GM19035 (cell line): ENCODE data around the gene AP1AR.
"Not testable (repeated sequence)": the region's sequence is repeated elsewhere in the genome, so short reads cannot be mapped to it uniquely, and the experiment has no call there.

ENCODE experiments used
- ATAC-seq: cut with Tn5 transposase; IDR thresholded peaks from one replicate; pipeline ENCODE4 v1.9.1; 2021; ENCODE audit not compliant: unreplicated experiment

AP1AR gene

GRCh38 chr4:112231779-112232713 is at the start of gene AP1AR:
Gene AP1AR, plus strand, starts transcription at chr4:112231787. Its CDS starts 305 bp downstream, at chr4:112232092.
- ATAC-seq = peak; percentile 69

GRCh38 chr4:112182604-112183003 is 49.0 kb upstream of the AP1AR start:
- no peak for ATAC-seq

- ATAC-seq = no peak
These were observed 48.3 kb upstream of the AP1AR start for GRCh38 chr4:112183252-112183651.

- ATAC-seq = no peak
These were observed 47.1 kb upstream of the AP1AR start for GRCh38 chr4:112184438-112184837.

- ATAC-seq = peak; percentile 42
These were observed 46.3 kb upstream of the AP1AR start for GRCh38 chr4:112185334-112185733.

GRCh38 chr4:112185740-112186670 is 45.6 kb upstream of the AP1AR start:
- no peak for ATAC-seq

GRCh38 chr4:112189754-112190153 is 41.8 kb upstream of the AP1AR start:
- no peak for ATAC-seq

GRCh38 chr4:112190684-112191083 is 40.9 kb upstream of the AP1AR start:
- ATAC-seq = no peak

GRCh38 chr4:112196461-112196860 is 35.1 kb upstream of the AP1AR start:
- ATAC-seq = no peak

- ATAC-seq = peak; percentile 15
These were observed 32.5 kb upstream of the AP1AR start for GRCh38 chr4:112199041-112199440.

- ATAC-seq = no peak
These were observed 29.6 kb upstream of the AP1AR start for GRCh38 chr4:112201915-112202505.

GRCh38 chr4:112203593-112203992 is 28.0 kb upstream of the AP1AR start:
- no peak for ATAC-seq

GRCh38 chr4:112206431-112206830 is 25.2 kb upstream of the AP1AR start:
- ATAC-seq = no peak

GRCh38 chr4:112208137-112209095 is 23.2 kb upstream of the AP1AR start:
- ATAC-seq = not testable (repeated sequence)

GRCh38 chr4:112210777-112211176 is 20.8 kb upstream of the AP1AR start:
- no peak for ATAC-seq

GRCh38 chr4:112213091-112213490 is 18.5 kb upstream of the AP1AR start:
- ATAC-seq = peak; percentile 64

GRCh38 chr4:112213856-112214255 is 17.7 kb upstream of the AP1AR start:
- no peak for ATAC-seq

GRCh38 chr4:112214390-112215264 is 17.0 kb upstream of the AP1AR start:
- no peak for ATAC-seq

- ATAC-seq = no peak
These were observed 11.7 kb upstream of the AP1AR start for GRCh38 chr4:112219826-112220366.
